ENCODE results near the gene SGIP1. TPM values are rescaled to one million over a fixed set of nuclear protein-coding genes. Genes with fewer than 3 reads are reported as not detected.

Gene SGIP1
- total and polyA plus RNA-seq, 2 experiments from 2014 or later: 2.4 to 6.1 TPM

- H3K4me2 ChIP-seq: no peak overlapping the region
- Mint-ChIP-seq H3K4me3 (no peak overlapping the region), H3K27me3 (ENCODE audit: insufficient read depth, low read depth, poor library complexity) (peaks cover 3% of the 10 kb centered on the region), H3K27ac (no peak overlapping the region), H3K36me3 (ENCODE audit: low read depth) (peaks cover 15% of the 10 kb centered on the region), H3K4me1 (no peaks in the 10 kb centered on the region), H3K9me3 (peaks cover 35% of the 10 kb centered on the region)
- H3K4me3 ChIP-seq: no peak overlapping the region
- H3K4me1 ChIP-seq (ENCODE audit: insufficient read depth): no peaks in the 10 kb centered on the region
- ATAC-seq (no peak), DNase-seq (ENCODE audit: low spot score) (no peak)
- H3K27ac ChIP-seq (ENCODE audit: low read depth): no peak overlapping the region
- H4K20me1 ChIP-seq (replicated peaks; ENCODE audit: insufficient read depth): no peaks in the 10 kb centered on the region
- TF ChIP-seq ZNF462 (CRISPR knock-in tag; IDR thresholded peaks at IDR 0.05) (no peak), ZNF331 (CRISPR knock-in tag; IDR thresholded peaks at IDR 0.05; ENCODE audit: low read depth) (no peak), EZH2 (IDR thresholded peaks at IDR 0.05; ENCODE audit: low read depth, unreplicated experiment) (no peak), EZH2phosphoT487 (IDR thresholded peaks at IDR 0.05; ENCODE audit: unreplicated experiment) (no peak), CTCF (conservative IDR thresholded peaks at IDR 0.05; ENCODE audit: low read depth in 2 of 2) (no peak), ZNF114 (CRISPR knock-in tag; IDR thresholded peaks at IDR 0.05) (no peak), STAT1 (IDR thresholded peaks at IDR 0.05; ENCODE audit: unreplicated experiment) (no peak), ETS1 (IDR thresholded peaks at IDR 0.05) (no peak), JUNB (IDR thresholded peaks at IDR 0.05; ENCODE audit: unreplicated experiment) (no peak), REST (IDR thresholded peaks at IDR 0.05; ENCODE audit: unreplicated experiment) (no peak), CREB1 (CRISPR knock-in tag; IDR thresholded peaks at IDR 0.05; ENCODE audit: low read depth) (no peak), POLR2AphosphoS5 (IDR thresholded peaks at IDR 0.05; ENCODE audit: low read depth) (no peak), NANOG (IDR thresholded peaks at IDR 0.05; ENCODE audit: borderline replicate concordance) (no peak)
- H2AFZ ChIP-seq: no peak overlapping the region
- no peaks in the 10 kb centered on the region for H3F3A ChIP-seq (replicated peaks; ENCODE audit: low read depth)
- H3K9me2 ChIP-seq (ENCODE audit: insufficient read depth): no peaks in the 10 kb centered on the region
- H3K79me2 ChIP-seq (replicated peaks; ENCODE audit: insufficient read depth): no peaks in the 10 kb centered on the region
- H3K27me3 ChIP-seq (ENCODE audit: insufficient read depth): no peaks in the 10 kb centered on the region
- peaks cover 4% of the 10 kb centered on the region; the same call in 1 of the 2 replicates for H3K36me3 ChIP-seq (ENCODE audit: insufficient read depth)
Measured at GRCh38 chr1:66777831-66778230, 243.9 kb downstream of the SGIP1 start.

Measured in GM23338 (cell line).